Forelimb muscle (tissue), 1 donor: ENCODE results near the gene AGAP5. TPM values are rescaled to one million over a fixed set of nuclear protein-coding genes. Genes with fewer than 3 reads are reported as not detected.
"Not testable (repeated sequence)": the region's sequence is repeated elsewhere in the genome, so short reads cannot be mapped to it uniquely, and the experiment has no call there.

ENCODE experiments used
- DNase-seq: peaks from one replicate; pipeline ENCODE4 v3.0.0-alpha.2; 2013; ENCODE audit warnings: low read depth
- polyA plus RNA-seq: library from polyadenylated mRNA; unstranded; fragments of 120-200 nt; gene quantifications from one replicate; pipeline ENCODE4 v1.2.1, GENCODE V29; 2013; ENCODE audit not compliant: insufficient read length

The AGAP5 gene
- polyA plus RNA-seq, result 15.1 TPM

- not testable (repeated sequence) for DNase-seq
Measured at GRCh38 chr10:73697675-73698159, at the start of gene AGAP5. TSS of gene AGAP5 (minus strand) at chr10:73698109. CDS start at chr10:73697755, 354 bp downstream.

- no peak for DNase-seq
Measured at GRCh38 chr10:73746721-73747120, 48.8 kb upstream of the AGAP5 start.

- peak; percentile 32 for DNase-seq
Measured at GRCh38 chr10:73744664-73744975, 46.7 kb upstream of the AGAP5 start.

- peak; percentile 93 for DNase-seq
Measured at GRCh38 chr10:73743905-73744663, 46.2 kb upstream of the AGAP5 start, which contains the start of gene SEC24C. TSS of gene SEC24C (plus strand) at chr10:73744372. CDS start at chr10:73746833, 2,461 bp downstream.

GRCh38 chr10:73743327-73743904 lies 45.5 kb upstream of the AGAP5 start:
- no peak for DNase-seq

GRCh38 chr10:73742454-73742734 lies 44.5 kb upstream of the AGAP5 start:
- no peak for DNase-seq

GRCh38 chr10:73740501-73741254 lies 42.8 kb upstream of the AGAP5 start:
- DNase-seq, result not testable (repeated sequence)

GRCh38 chr10:73734796-73735305 lies 36.9 kb upstream of the AGAP5 start:
- no peak for DNase-seq

GRCh38 chr10:73734028-73734720 lies 36.3 kb upstream of the AGAP5 start:
- DNase-seq, result no peak

- no peak for DNase-seq
Measured at GRCh38 chr10:73732931-73733623, 35.2 kb upstream of the AGAP5 start.

- DNase-seq, result no peak
Measured at GRCh38 chr10:73732426-73732825, 34.5 kb upstream of the AGAP5 start.

- no peak for DNase-seq
Measured at GRCh38 chr10:73731588-73732375, 33.9 kb upstream of the AGAP5 start.

GRCh38 chr10:73730153-73730906 lies 32.4 kb upstream of the AGAP5 start:
- peak; percentile 63 for DNase-seq

GRCh38 chr10:73729781-73730152 lies 31.9 kb upstream of the AGAP5 start:
- not testable (repeated sequence) for DNase-seq

- no peak for DNase-seq
Measured at GRCh38 chr10:73723516-73723915, 25.6 kb upstream of the AGAP5 start.

GRCh38 chr10:73720561-73720960 lies 22.7 kb upstream of the AGAP5 start:
- DNase-seq, result not testable (repeated sequence)

- DNase-seq, result no peak
Measured at GRCh38 chr10:73717556-73717955, 19.6 kb upstream of the AGAP5 start.

GRCh38 chr10:73716251-73716650 lies 18.3 kb upstream of the AGAP5 start:
- DNase-seq, result no peak
